H1 (cell line): ENCODE data around the gene GRID1. TPM values are rescaled to one million over a fixed set of nuclear protein-coding genes. Genes with fewer than 3 reads are reported as not detected.

Source experiments
- CTCF ChIA-PET: fragments of 300-600 bp; sonication (Branson Sonifier 250); formaldehyde crosslinking; loops from one replicate; lab custom pipeline; 2021; ENCODE audit not compliant: partially characterized antibody; lab: Charles Lee
- POLR2A ChIA-PET: fragments of 300-600 bp; sonication (Branson Sonifier 250); formaldehyde crosslinking; loops from one replicate; lab custom pipeline; 2021; ENCODE audit warnings: inconsistent platforms; ENCODE audit not compliant: partially characterized antibody; lab: Charles Lee
- DNase-seq, 2 experiments: peaks; one replicate each; pipeline versions ENCODE4 v3.0.0 to v3.0.0-alpha.2; 2010 to 2022; ENCODE audit warnings: low spot score in 2 of 2, low read depth in 1 of 2, mixed read lengths in 1 of 2
- FAIRE-seq: peaks from 2 replicates; lab custom pipeline; 2011; peaks lifted over from hg19 to GRCh38; lab: Jason Lieb, UNC
- H2AFZ ChIP-seq: 2 replicates; pipeline ENCODE4 v1.8.1; 2012; ENCODE audit warnings: low read length, inconsistent platforms
- H2AK5ac ChIP-seq: 2 replicates; pipeline ENCODE4 v1.6.1; 2013; ENCODE audit warnings: low read depth, low read length
- H2BK120ac ChIP-seq: replicated peaks from 2 replicates; pipeline ENCODE3; 2013; ENCODE audit warnings: low read depth, low read length, inconsistent platforms
- H2BK12ac ChIP-seq: 2 replicates; pipeline ENCODE4 v1.6.1; 2013; ENCODE audit warnings: low read depth, low read length
- H2BK15ac ChIP-seq: 2 replicates; pipeline ENCODE4 v1.6.1; 2013; ENCODE audit warnings: low read length
- H2BK20ac ChIP-seq: 2 replicates; pipeline ENCODE4 v1.6.1; 2013; ENCODE audit warnings: low read length
- H2BK5ac ChIP-seq: 2 replicates; pipeline ENCODE4 v1.6.1; 2013; ENCODE audit warnings: low read depth, low read length
- H3K14ac ChIP-seq: 2 replicates; pipeline ENCODE4 v1.6.1; 2013; ENCODE audit warnings: inconsistent platforms; ENCODE audit not compliant: insufficient read length
- H3K18ac ChIP-seq: 2 replicates; pipeline ENCODE4 v1.6.1; 2013; ENCODE audit warnings: low read length; ENCODE audit errors: extremely low read depth
- H3K23ac ChIP-seq: 2 replicates; pipeline ENCODE4 v1.6.1; 2013; ENCODE audit warnings: inconsistent platforms; ENCODE audit not compliant: insufficient read length
- H3K23me2 ChIP-seq: 2 replicates; pipeline ENCODE4 v1.6.1; 2013; ENCODE audit warnings: low read depth, low read length
- H3K27ac ChIP-seq: 2 replicates; pipeline ENCODE4 v1.6.1; 2011; ENCODE audit warnings: low read depth, low read length, inconsistent platforms
- H3K27me3 ChIP-seq, 4 experiments: replicated peaks in 1 of 4; 1 replicate in 1 of 4; 2 replicates in 3 of 4; pipeline versions ENCODE4 v1.6.1 to v1.8.1; 2011 to 2013; ENCODE audit warnings: low read length in 3 of 4, mild to moderate bottlenecking in 3 of 4, inconsistent platforms in 2 of 4, mixed read lengths in 2 of 4, moderate library complexity in 1 of 4; ENCODE audit not compliant: control insufficient read depth in 3 of 4, insufficient read depth in 3 of 4; ENCODE audit errors: extremely low read depth in 1 of 4
- H3K36me3 ChIP-seq, 4 experiments: 2 replicates each; pipeline versions ENCODE4 v1.6.1 to v1.8.1; 2011 to 2013; ENCODE audit warnings: mild to moderate bottlenecking in 4 of 4, low read length in 3 of 4, moderate library complexity in 2 of 4, control low read depth in 1 of 4, inconsistent platforms in 1 of 4; ENCODE audit not compliant: insufficient read depth in 4 of 4, control insufficient read depth in 2 of 4
- H3K4ac ChIP-seq: replicated peaks from 2 replicates; pipeline ENCODE3; 2013; ENCODE audit warnings: low read length, low read depth, mixed read lengths, inconsistent platforms; ENCODE audit not compliant: insufficient read length
- H3K4me1 ChIP-seq, 4 experiments: replicated peaks in 1 of 4; 1 replicate in 1 of 4; 2 replicates in 3 of 4; pipeline versions ENCODE4 v1.6.1 to v1.8.1; 2011 to 2013; ENCODE audit warnings: low read length in 3 of 4, inconsistent platforms in 2 of 4, mixed read lengths in 1 of 4; ENCODE audit not compliant: insufficient read depth in 4 of 4, control insufficient read depth in 3 of 4
- H3K4me2 ChIP-seq, 2 experiments: 2 replicates each; pipeline versions ENCODE4 v1.6.1 to v1.8.1; 2011 to 2013; ENCODE audit warnings: low read depth in 2 of 2, low read length in 2 of 2, control low read depth in 1 of 2, inconsistent platforms in 1 of 2, mild to moderate bottlenecking in 1 of 2; ENCODE audit not compliant: insufficient read depth in 1 of 2
- H3K4me3 ChIP-seq, 4 experiments: fragments of 200-600, 300-600 bp in 1 of 4; sonication (generic), shearing (Covaris generic), sonication (Bioruptor Twin) in 1 of 4; 2 replicates each; pipeline versions ENCODE4 v1.5.1 to v1.8.1; 2011 to 2016; ENCODE audit warnings: low read length in 4 of 4, low read depth in 3 of 4, control low read depth in 2 of 4, inconsistent platforms in 2 of 4, mild to moderate bottlenecking in 2 of 4, mixed read lengths in 1 of 4, moderate library complexity in 1 of 4; ENCODE audit not compliant: insufficient read depth in 2 of 4; ENCODE audit errors: extremely low read depth in 1 of 4
- H3K56ac ChIP-seq: replicated peaks from 2 replicates; pipeline ENCODE3; 2013; ENCODE audit warnings: low read depth, mild to moderate bottlenecking, mixed read lengths, low read length, inconsistent platforms; ENCODE audit not compliant: insufficient read length
- H3K79me1 ChIP-seq: 2 replicates; pipeline ENCODE4 v1.6.1; 2013; ENCODE audit warnings: low read depth, low read length, control low read depth
- H3K79me2 ChIP-seq, 2 experiments: 2 replicates each; pipeline versions ENCODE4 v1.6.1 to v1.8.1; 2012 to 2013; ENCODE audit warnings: low read length in 2 of 2, mild to moderate bottlenecking in 2 of 2, inconsistent platforms in 1 of 2; ENCODE audit not compliant: insufficient read depth in 2 of 2, control insufficient read depth in 1 of 2
- H3K9ac ChIP-seq, 4 experiments: replicated peaks in 1 of 4; 1 replicate in 1 of 4; 2 replicates in 3 of 4; pipeline versions ENCODE4 v1.6.1 to v1.8.1; 2011 to 2013; ENCODE audit warnings: low read depth in 3 of 4, low read length in 3 of 4, control low read depth in 2 of 4, mild to moderate bottlenecking in 2 of 4, moderate library complexity in 2 of 4, inconsistent platforms in 1 of 4; ENCODE audit errors: extremely low read depth in 1 of 4
- H3K9me3 ChIP-seq, 2 experiments: 2 replicates each; pipeline versions ENCODE4 v1.6.1 to v1.8.1; 2012 to 2013; ENCODE audit warnings: mild to moderate bottlenecking in 2 of 2, moderate library complexity in 2 of 2, control low read depth in 1 of 2, inconsistent platforms in 1 of 2, low read depth in 1 of 2, low read length in 1 of 2, mixed read lengths in 1 of 2; ENCODE audit not compliant: insufficient read depth in 2 of 2
- H4K20me1 ChIP-seq, 2 experiments: replicated peaks in 1 of 2; 2 replicates each; pipeline versions ENCODE3 to v1.8.1; 2011 to 2013; ENCODE audit warnings: inconsistent platforms in 2 of 2, low read length in 2 of 2, mild to moderate bottlenecking in 1 of 2; ENCODE audit not compliant: insufficient read depth in 2 of 2, control insufficient read depth in 1 of 2
- H4K5ac ChIP-seq: 2 replicates; pipeline ENCODE4 v1.6.1; 2013; ENCODE audit warnings: low read length, low read depth, mixed read lengths, inconsistent platforms; ENCODE audit not compliant: insufficient read length
- H4K8ac ChIP-seq: 2 replicates; pipeline ENCODE4 v1.8.0; 2013; ENCODE audit warnings: mild to moderate bottlenecking, moderate library complexity, low read length, inconsistent platforms; ENCODE audit not compliant: insufficient read depth; ENCODE audit errors: extremely low read depth
- H4K91ac ChIP-seq: replicated peaks from 2 replicates; pipeline ENCODE3; 2013; ENCODE audit warnings: low read length, mixed read lengths, inconsistent platforms; ENCODE audit not compliant: insufficient read length
- BCL11A ChIP-seq, 2 experiments: IDR thresholded peaks; one replicate each; pipeline ENCODE4 v1.6.1; 2011; ENCODE audit warnings: low read depth in 2 of 2, low read length in 2 of 2, mild to moderate bottlenecking in 2 of 2
- CBX5 ChIP-seq: fragments of 300-800, 300-1000 bp; sonication (generic); IDR thresholded peaks from 2 replicates; pipeline ENCODE4 v1.7.1; 2016; ENCODE audit warnings: antibody characterized with exemption, low read length, low read depth
- CTBP2 ChIP-seq: IDR thresholded peaks from 2 replicates; pipeline ENCODE4 v1.7.0; 2011; ENCODE audit warnings: borderline replicate concordance, mild to moderate bottlenecking, moderate library complexity, mixed read lengths, low read length; ENCODE audit not compliant: insufficient read depth, insufficient read length
- EP300 ChIP-seq, 2 experiments: IDR thresholded peaks; 1 replicate in 1 of 2; 2 replicates in 1 of 2; pipeline ENCODE4 v1.6.1; 2011 to 2012; ENCODE audit warnings: low read depth in 2 of 2, low read length in 2 of 2, mild to moderate bottlenecking in 2 of 2, borderline replicate concordance in 1 of 2, inconsistent platforms in 1 of 2, moderate library complexity in 1 of 2
- JUND ChIP-seq: IDR thresholded peaks from 2 replicates; pipeline ENCODE4 v1.6.1; 2011; ENCODE audit warnings: mild to moderate bottlenecking, improper control_type of control experiment, low read length
- KDM5A ChIP-seq: fragments of 200-600 bp; IDR thresholded peaks from 2 replicates; pipeline ENCODE4 v1.7.1; 2012; ENCODE audit warnings: mild to moderate bottlenecking, low read length, inconsistent platforms, mixed read lengths
- NANOG ChIP-seq: IDR thresholded peaks from 2 replicates; pipeline ENCODE4 v1.6.1; 2011; ENCODE audit warnings: low read length, low read depth, mild to moderate bottlenecking, inconsistent platforms; ENCODE audit not compliant: insufficient read depth, poor library complexity, severe bottlenecking
- RXRA ChIP-seq: IDR thresholded peaks from 2 replicates; pipeline ENCODE4 v1.6.1; 2011; ENCODE audit warnings: low read depth, mild to moderate bottlenecking, low read length, moderate library complexity; ENCODE audit not compliant: insufficient read depth
- SAP30 ChIP-seq: fragments of 300-600 bp; sonication (generic); IDR thresholded peaks from 2 replicates; pipeline ENCODE4 v1.7.1; 2012; ENCODE audit warnings: low read length, moderate library complexity, mild to moderate bottlenecking, inconsistent platforms; ENCODE audit not compliant: insufficient read depth, insufficient replicate concordance
- SIN3A ChIP-seq, 2 experiments: IDR thresholded peaks in 1 of 2; conservative IDR thresholded peaks in 1 of 2; 2 replicates each; pipeline ENCODE4 v1.6.1; 2011 to 2012; ENCODE audit warnings: low read length in 2 of 2, improper control_type of control experiment in 1 of 2, low read depth in 1 of 2, mild to moderate bottlenecking in 1 of 2
- SP2 ChIP-seq: IDR thresholded peaks from 2 replicates; pipeline ENCODE4 v1.6.1; 2012; ENCODE audit warnings: mild to moderate bottlenecking, low read length, inconsistent platforms
- TAF7 ChIP-seq: optimal IDR thresholded peaks from 2 replicates; pipeline ENCODE3; 2011; ENCODE audit warnings: low read depth, mild to moderate bottlenecking, inconsistent platforms, low read length, moderate library complexity, borderline replicate concordance
- YY1 ChIP-seq: IDR thresholded peaks from 2 replicates; pipeline ENCODE4 v1.6.1; 2011; ENCODE audit warnings: low read depth, mild to moderate bottlenecking, low read length
- WGBS, 2 experiments: shearing (Covaris generic) in 1 of 2; methylation state at CpG; one replicate each; pipeline versions ENCODE4 v1.1.6 to v1.1.7; 2013 to 2015; ENCODE audit warnings: low lambda C conversion rate in 2 of 2, mixed read lengths in 2 of 2, inconsistent platforms in 1 of 2, low coverage in 1 of 2, missing lambda C conversion rate in 1 of 2; ENCODE audit not compliant: insufficient replicate concordance in 2 of 2, insufficient coverage in 1 of 2, insufficient read length in 1 of 2; ENCODE audit errors: extremely low coverage in 1 of 2, missing lambda C conversion rate in 1 of 2; 5-methylcytosine and 5-hydroxymethylcytosine counted together
- polyA plus RNA-seq, 7 experiments: library from polyadenylated mRNA; depleted of rRNA in 3 of 7; stranded (reverse) in 5 of 7; unstranded in 2 of 7; fragments of >200 nt in 5 of 7; fragments of 200-250 nt in 2 of 7; gene quantifications; 1 replicate in 5 of 7; 2 replicates in 1 of 7; 4 replicates in 1 of 7; pipeline versions ENCODE4 v1.2.1 to v1.2.3, GENCODE V29; 2011 to 2013; ENCODE audit warnings: missing spikeins in 2 of 7, mixed read lengths in 2 of 7
- total RNA-seq: library from RNA; stranded (reverse); fragmentation: NEBNext Ultra II Directional; extraction: Animal tissue kit (Norgen Biotek cat#: 25700); gene quantifications from 2 replicates; pipeline ENCODE4 v1.2.1, GENCODE V29; 2021

Gene GRID1
- total and polyA plus RNA-seq, 2 of the 8 experiments (the other 6 are each of a cell fraction or from before 2014, with no cell fraction given) = 0.22 to 0.30 TPM

GRCh38 chr10:86152354-86152753 lies 214.2 kb downstream of the GRID1 start:
- Histone ChIP-seq H3K4me2 (no peak overlapping the region), H3K14ac (no peak overlapping the region), H3K23ac (no peak overlapping the region), H2BK120ac (no peak overlapping the region), H4K5ac (no peak overlapping the region), H3K56ac (no peak overlapping the region), H3K79me1 (no peaks in the 10 kb centered on the region), H3K4me1 (peaks cover 0 to 2% (median 0%) of the 10 kb centered on the region in 4 experiments; a peak in 3 of 7 replicates), H3K18ac (no peak overlapping the region), H2BK5ac (no peak overlapping the region; the same call in 1 of the 2 replicates), H3K27me3 (no peaks in the 10 kb centered on the region), H4K8ac (no peak overlapping the region; the same call in 1 of the 2 replicates), H3K79me2 (no peaks in the 10 kb centered on the region), H3K4me3 (no peak overlapping the region), H2BK15ac (no peak overlapping the region), H2AFZ (no peak overlapping the region), H2BK20ac (no peak overlapping the region), H3K9me3 (no peaks in the 10 kb centered on the region), H3K23me2 (no peaks in the 10 kb centered on the region), H2BK12ac (no peak overlapping the region), H3K36me3 (no peaks in the 10 kb centered on the region), H2AK5ac (no peak overlapping the region), H4K20me1 (no peaks in the 10 kb centered on the region), H3K4ac (no peak overlapping the region), H4K91ac (no peak overlapping the region), H3K9ac (no peak overlapping the region), H3K27ac (no peak overlapping the region)
- 90% methylated on average over 5 of the region's 5 CpGs; no CpG with 5 or more reads in 1 of the 2 experiments for WGBS, 2 experiments
- ChIA-PET POLR2A (no interaction called here), CTCF (interaction anchor here (1.0 to 1.6 kb wide), 2 partner anchors 13 to 15 kb away, joined by 5 read pairs; no protein-coding TSS in a partner anchor)
- DNase-seq = no peak
- no peak for FAIRE-seq
- TF ChIP-seq CTBP2 = no peak
- TF ChIP-seq SIN3A (conservative IDR thresholded peaks at IDR 0.05 in 1 of 2, IDR thresholded peaks at IDR 0.05 in 1 of 2; ENCODE audit: low read depth in 1 of 2, low read length in 2 of 2) = no peak
- no peak for TF ChIP-seq NANOG
- no peak for TF ChIP-seq EP300 (IDR thresholded peaks at IDR 0.05; ENCODE audit: borderline replicate concordance in 1 of 2, low read depth in 2 of 2, low read length in 2 of 2)
- no peak for TF ChIP-seq SAP30
- no peak for TF ChIP-seq CBX5
- TF ChIP-seq TAF7 = no peak
- TF ChIP-seq JUND = no peak
- TF ChIP-seq YY1 = no peak
- no peak for TF ChIP-seq BCL11A (IDR thresholded peaks at IDR 0.05; ENCODE audit: low read depth in 2 of 2, low read length in 2 of 2)
- no peak for TF ChIP-seq KDM5A
- TF ChIP-seq RXRA = no peak
- TF ChIP-seq SP2 = no peak
